ENCODE results near the gene SLC8A2.

Gene SLC8A2

DNA sequence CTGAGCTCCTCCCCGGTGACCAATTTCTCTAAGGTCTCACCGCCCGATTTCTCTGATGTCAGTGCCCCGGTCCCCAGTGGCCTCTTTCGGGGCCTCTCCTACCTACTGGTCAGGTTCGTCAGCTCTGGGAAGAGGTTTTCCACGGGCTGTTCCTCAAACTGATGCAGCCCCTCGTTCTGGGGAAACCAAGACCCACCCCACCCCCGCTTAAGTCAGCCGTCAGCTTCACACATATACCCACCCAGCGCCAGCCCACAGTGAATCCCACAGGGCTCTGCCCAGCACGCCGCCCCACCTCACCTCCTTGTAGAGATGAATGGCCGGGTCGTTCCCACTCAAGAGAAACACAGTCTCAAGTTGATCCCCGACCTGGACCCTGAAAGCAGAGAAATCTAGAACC, 9.0 kb upstream of the SLC8A2 start:
- TF ChIP-seq ZFX (IDR thresholded peaks at IDR 0.05; ENCODE audit: borderline replicate concordance) (no peak), CTCF (IDR thresholded peaks at IDR 0.05) (no peak)
- H3K27ac ChIP-seq = no peak overlapping the region

GRCh38 chr19:47479701-47480503, 8.2 kb upstream of the SLC8A2 start:
- no peak overlapping the region for H3K27ac ChIP-seq
- TF ChIP-seq ZFX (IDR thresholded peaks at IDR 0.05; ENCODE audit: borderline replicate concordance) (no peak), CTCF (IDR thresholded peaks at IDR 0.05) (no peak)

- no peak overlapping the region for H3K27ac ChIP-seq
- TF ChIP-seq ZFX (IDR thresholded peaks at IDR 0.05; ENCODE audit: borderline replicate concordance) = no peak
- TF ChIP-seq CTCF (IDR thresholded peaks at IDR 0.05) = no peak
Observed at GRCh38 chr19:47476438-47476972, 4.8 kb upstream of the SLC8A2 start.

- TF ChIP-seq ZFX (IDR thresholded peaks at IDR 0.05; ENCODE audit: borderline replicate concordance) (no peak), CTCF (IDR thresholded peaks at IDR 0.05) (no peak)
- no peak overlapping the region for H3K27ac ChIP-seq
Observed at GRCh38 chr19:47475465-47475864, 3.8 kb upstream of the SLC8A2 start.

DNA sequence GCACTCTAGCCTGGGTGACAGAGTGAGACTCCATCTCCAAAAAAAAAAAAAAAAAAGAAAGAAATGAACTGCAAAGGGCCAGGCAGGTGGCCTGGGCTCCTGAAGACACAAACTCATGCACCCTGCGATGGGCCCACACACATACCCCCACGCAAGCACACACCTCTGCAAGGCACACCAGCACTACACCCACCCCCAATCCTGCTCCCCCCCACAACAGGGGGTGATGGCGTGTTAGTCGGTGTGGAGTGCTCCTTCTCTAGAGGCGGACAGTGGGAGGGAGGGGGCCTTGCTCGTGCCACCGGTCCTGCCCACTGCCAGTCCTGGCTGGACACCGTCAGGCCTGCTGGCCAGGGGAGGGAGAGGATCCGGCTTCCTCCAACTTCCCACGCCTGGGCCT, 1.6 kb upstream of the SLC8A2 start:
- TF ChIP-seq ZFX (IDR thresholded peaks at IDR 0.05; ENCODE audit: borderline replicate concordance) (no peak), CTCF (IDR thresholded peaks at IDR 0.05) (no peak)
- H3K27ac ChIP-seq = no peak overlapping the region

DNA sequence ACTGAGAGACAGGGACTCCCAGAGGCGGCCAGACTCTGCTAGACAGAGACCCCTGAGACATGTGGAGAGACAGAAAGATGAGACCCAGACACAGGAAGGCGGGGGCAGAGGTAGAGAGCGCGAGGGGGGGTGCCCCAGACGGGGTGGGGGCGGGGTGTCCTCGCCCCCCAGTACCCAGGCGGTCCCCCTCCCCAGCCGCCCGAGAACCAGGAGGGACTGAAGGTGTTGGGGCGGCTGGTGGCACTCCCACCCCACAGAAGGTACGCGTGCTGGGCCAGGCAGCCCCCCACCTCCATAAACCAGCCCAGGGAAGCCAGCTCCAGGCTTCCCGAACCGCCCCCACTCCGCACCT, 336 bp downstream of the SLC8A2 start:
- no peak overlapping the region for H3K27ac ChIP-seq
- TF ChIP-seq CTCF (IDR thresholded peaks at IDR 0.05) (no peak), ZFX (IDR thresholded peaks at IDR 0.05; ENCODE audit: borderline replicate concordance) (no peak)

DNA sequence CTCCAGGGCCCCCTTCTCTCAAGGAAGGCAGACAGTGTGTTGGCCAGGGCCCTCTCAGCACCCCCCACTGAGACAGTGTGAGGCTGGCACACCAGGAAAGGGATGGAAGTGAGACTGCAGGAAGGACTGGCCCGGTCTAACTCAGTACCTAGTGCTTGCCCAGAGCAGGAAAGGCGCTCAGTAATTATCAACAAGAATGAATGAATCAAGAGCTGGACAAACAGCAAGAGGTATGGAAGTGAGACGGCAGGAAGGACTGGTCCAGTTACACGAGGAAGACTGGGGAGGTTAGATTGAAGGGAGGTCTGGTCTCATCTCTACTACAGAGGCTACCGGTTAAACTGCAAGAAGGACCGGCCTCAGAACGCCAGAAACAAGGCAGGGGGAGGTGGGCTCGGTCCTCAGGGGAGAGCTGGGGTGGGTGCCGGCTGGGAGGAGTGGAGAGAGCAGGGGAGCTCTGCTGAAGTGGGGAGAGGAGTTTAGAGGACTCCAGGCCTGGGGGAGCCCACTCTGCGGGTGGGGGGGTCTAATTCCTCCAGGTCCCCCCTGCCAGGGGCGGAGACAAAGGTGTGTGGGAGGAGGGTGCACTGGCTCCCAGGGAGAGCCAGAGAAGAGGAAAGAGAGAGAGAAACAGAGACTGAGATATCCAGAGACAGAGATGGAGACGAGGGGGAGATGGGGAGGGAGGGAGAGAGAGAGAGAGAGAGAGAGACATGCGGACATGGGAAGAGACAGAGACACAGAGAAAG, 1.1 kb downstream of the SLC8A2 start:
- no peak overlapping the region for H3K27ac ChIP-seq
- TF ChIP-seq CTCF (IDR thresholded peaks at IDR 0.05) = no peak
- no peak for TF ChIP-seq ZFX (IDR thresholded peaks at IDR 0.05; ENCODE audit: borderline replicate concordance)

Data from 22Rv1 (cell line).